PC-9 (cell line): ENCODE results near the gene YY1. TPM values are rescaled to one million over a fixed set of nuclear protein-coding genes. Genes with fewer than 3 reads are reported as not detected.
"Not testable (repeated sequence)": the region's sequence is repeated elsewhere in the genome, so short reads cannot be mapped to it uniquely, and the experiment has no call there.

ENCODE experiments used
- BruUV-seq: library from RNA; stranded (reverse); fragments of 400-500 nt; replicated peaks from 2 replicates; lab custom pipeline; 2021; lab: Mats Ljungman, UMichigan
- CTCF ChIA-PET: fragments of 300-600 bp; sonication (Branson Sonifier 250); formaldehyde crosslinking; loops from one replicate; lab custom pipeline; 2022; ENCODE audit warnings: antibody characterized with exemption; lab: Charles Lee
- POLR2A ChIA-PET: fragments of 300-600 bp; sonication (Branson Sonifier 250); formaldehyde crosslinking; loops from one replicate; lab custom pipeline; 2022; ENCODE audit warnings: antibody characterized with exemption; ENCODE audit not compliant: unreplicated experiment; lab: Charles Lee
- DNase-seq, 2 experiments: peaks; one replicate each; pipeline versions ENCODE4 v3.0.0 to v3.0.0-alpha.2; 2015 to 2022; ENCODE audit warnings: mixed read lengths in 1 of 2
- H2AFZ ChIP-seq: fragments of 200-600 bp; sonication (generic); 2 replicates; pipeline ENCODE4 v1.8.1; 2017; ENCODE audit warnings: antibody characterized with exemption
- H3F3A ChIP-seq: fragments of 200-600 bp; sonication (generic); 2 replicates; pipeline ENCODE4 v1.8.1; 2017; ENCODE audit warnings: antibody characterized with exemption, mild to moderate bottlenecking, low read depth; ENCODE audit not compliant: insufficient read depth
- H3K27ac ChIP-seq: fragments of 200-600 bp; sonication (generic); 2 replicates; pipeline ENCODE4 v1.6.1; 2016; ENCODE audit warnings: mixed run types
- H3K27me3 ChIP-seq: fragments of 200-600 bp; sonication (generic); 2 replicates; pipeline ENCODE4 v1.6.1; 2016; ENCODE audit warnings: low read depth, mixed run types; ENCODE audit not compliant: insufficient read depth
- H3K36me3 ChIP-seq: fragments of 200-600 bp; sonication (generic); 2 replicates; pipeline ENCODE4 v1.6.1; 2016; ENCODE audit warnings: low read depth, mixed run types
- H3K4me1 ChIP-seq: fragments of 200-600 bp; sonication (generic); replicated peaks from 2 replicates; pipeline ENCODE4 v1.6.1; 2016; ENCODE audit warnings: mixed run types; ENCODE audit not compliant: insufficient read depth
- H3K4me2 ChIP-seq: fragments of 200-600 bp; sonication (generic); 2 replicates; pipeline ENCODE4 v1.6.1; 2017; ENCODE audit warnings: mixed run types
- H3K4me3 ChIP-seq: fragments of 200-600 bp; sonication (generic); 2 replicates; pipeline ENCODE4 v1.6.1; 2016; ENCODE audit warnings: mixed run types
- H3K79me2 ChIP-seq: fragments of 200-600 bp; sonication (generic); 2 replicates; pipeline ENCODE4 v1.6.1; 2017; ENCODE audit warnings: low read depth, mixed run types
- H3K9me2 ChIP-seq: fragments of 200-600 bp; sonication (generic); 2 replicates; pipeline ENCODE4 v1.8.1; 2017; ENCODE audit warnings: mild to moderate bottlenecking; ENCODE audit not compliant: insufficient read depth
- H3K9me3 ChIP-seq: fragments of 200-600 bp; sonication (generic); 2 replicates; pipeline ENCODE4 v1.8.1; 2016; ENCODE audit warnings: low read depth; ENCODE audit not compliant: insufficient read depth
- H4K20me1 ChIP-seq: fragments of 200-600 bp; sonication (generic); 2 replicates; pipeline ENCODE4 v1.8.1; 2017; ENCODE audit not compliant: insufficient read depth
- CTCF ChIP-seq: fragments of 200-600 bp; sonication (generic); conservative IDR thresholded peaks from 2 replicates; pipeline ENCODE4 v1.6.1; 2017; ENCODE audit warnings: mixed run types, antibody characterized with exemption, mild to moderate bottlenecking, moderate library complexity
- EZH2 ChIP-seq: fragments of 200-600 bp; sonication (generic); IDR thresholded peaks from 2 replicates; pipeline ENCODE4 v1.8.0; 2017; ENCODE audit warnings: antibody characterized with exemption, low read depth
- intact Hi-C: fragments of 100-400 bp; cut with micrococcal nuclease; formaldehyde crosslinking; loops from one replicate; pipeline ENCODE4 v1.10.0; 2022; ENCODE audit not compliant: unreplicated experiment
- total RNA-seq: library from RNA; stranded (reverse); gene quantifications from 2 replicates; pipeline ENCODE4 v1.2.3, GENCODE V29; 2021

The YY1 gene
- total RNA-seq, 1 experiment from 2014 or later = 32.3 TPM

- CTCF ChIA-PET = no interaction called here
- POLR2A ChIA-PET = no interaction called here
- intact Hi-C loops = loop anchor here (5.0 kb wide), 1 partner anchor 69 kb away; the partner anchor contains the start of gene WDR25
- BruUV-seq = no TSS peak
- H3K27me3 ChIP-seq = no peaks in the 10 kb centered on the region
- H3F3A ChIP-seq = 0 out of 2 replicates have a peak, but pooled peaks cover under 1% of the 10 kb centered on the region
- no peak for TF ChIP-seq EZH2
- no peak for TF ChIP-seq CTCF
- H4K20me1 ChIP-seq = no peaks in the 10 kb centered on the region
- H3K9me3 ChIP-seq = no peaks in the 10 kb centered on the region
- no peaks in the 10 kb centered on the region for H3K36me3 ChIP-seq
- H3K9me2 ChIP-seq = no peaks in the 10 kb centered on the region
- H3K79me2 ChIP-seq = no peaks in the 10 kb centered on the region
- H3K4me2 ChIP-seq = no peak overlapping the region
- H3K4me3 ChIP-seq = no peak overlapping the region
- H2AFZ ChIP-seq = no peak overlapping the region
- H3K27ac ChIP-seq = no peak overlapping the region
- H3K4me1 ChIP-seq = peaks cover 4% of the 10 kb centered on the region; the same call in 1 of the 2 replicates
- DNase-seq = no peak
These were observed 69.0 kb downstream of the YY1 start for GRCh38 chr14:100307766-100308426.

GRCh38 chr14:100308427-100308792 lies 69.5 kb downstream of the YY1 start:
- H4K20me1 ChIP-seq, H3K79me2 ChIP-seq, H3K27me3 ChIP-seq, H2AFZ ChIP-seq, DNase-seq, H3K36me3 ChIP-seq, H3K4me3 ChIP-seq, H3K27ac ChIP-seq, H3K9me2 ChIP-seq, H3K4me2 ChIP-seq, H3K4me1 ChIP-seq, POLR2A ChIA-PET, H3F3A ChIP-seq, CTCF ChIA-PET, BruUV-seq, H3K9me3 ChIP-seq: not testable (repeated sequence)
- intact Hi-C loops = loop anchor here (5.0 kb wide), 1 partner anchor 69 kb away; the partner anchor contains the start of gene WDR25

- TF ChIP-seq EZH2 (no peak), CTCF (no peak)
- CTCF ChIA-PET = no interaction called here
- H3K27me3 ChIP-seq = no peaks in the 10 kb centered on the region
- H3K9me3 ChIP-seq = no peaks in the 10 kb centered on the region
- intact Hi-C loops = loop anchor here (5.0 kb wide), 1 partner anchor 68 kb away; the partner anchor contains the start of gene WDR25
- H3K4me2 ChIP-seq = no peak overlapping the region
- no peaks in the 10 kb centered on the region for H3F3A ChIP-seq
- no peaks in the 10 kb centered on the region for H3K36me3 ChIP-seq
- H4K20me1 ChIP-seq = no peaks in the 10 kb centered on the region
- H3K79me2 ChIP-seq = no peaks in the 10 kb centered on the region
- no TSS peak for BruUV-seq
- POLR2A ChIA-PET = no interaction called here
- DNase-seq = no peak
- H3K27ac ChIP-seq = no peak overlapping the region
- no peak overlapping the region for H2AFZ ChIP-seq
- H3K4me3 ChIP-seq = no peak overlapping the region
- H3K4me1 ChIP-seq = no peaks in the 10 kb centered on the region
- no peaks in the 10 kb centered on the region for H3K9me2 ChIP-seq
These were observed 70.2 kb downstream of the YY1 start for GRCh38 chr14:100309028-100309737.

GRCh38 chr14:100312110-100312876 lies 73.3 kb downstream of the YY1 start:
- H3K27ac ChIP-seq, H3K4me1 ChIP-seq, H3K9me2 ChIP-seq, H3F3A ChIP-seq, BruUV-seq, intact Hi-C loops, H3K27me3 ChIP-seq, DNase-seq, POLR2A ChIA-PET, H3K9me3 ChIP-seq, H3K4me3 ChIP-seq, H3K4me2 ChIP-seq, H2AFZ ChIP-seq, H3K36me3 ChIP-seq, CTCF ChIA-PET, H3K79me2 ChIP-seq, H4K20me1 ChIP-seq: not testable (repeated sequence)
